Left forelimb (tissue), 1 donor: ENCODE measurements around the gene WDPCP.
"Not testable (repeated sequence)": the region's sequence is repeated elsewhere in the genome, so short reads cannot be mapped to it uniquely, and the experiment has no call there.

Experiments used
- DNase-seq: peaks from one replicate; pipeline ENCODE4 v3.0.0-alpha.2; 2018; ENCODE audit warnings: low spot score

WDPCP gene

DNA sequence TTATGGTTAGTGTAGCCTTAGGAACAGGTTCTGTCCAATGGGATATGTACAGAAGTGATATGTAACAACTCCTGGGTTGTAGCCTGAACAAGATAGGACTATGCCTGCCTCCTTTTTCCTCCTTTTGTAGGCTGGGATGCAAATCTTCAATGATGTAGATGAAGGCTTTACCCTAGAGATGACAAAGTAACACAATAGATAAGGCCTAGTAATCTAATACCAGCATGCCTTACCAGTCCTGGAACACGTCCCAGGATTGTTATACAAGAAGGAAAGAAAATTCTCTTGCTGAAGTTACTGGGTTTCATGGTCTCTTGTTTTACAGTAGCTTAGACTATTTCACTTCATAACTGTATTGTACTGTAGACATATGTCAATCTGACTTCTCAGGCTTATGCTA lies 345.5 kb downstream of the WDPCP start:
- no peak for DNase-seq

DNA sequence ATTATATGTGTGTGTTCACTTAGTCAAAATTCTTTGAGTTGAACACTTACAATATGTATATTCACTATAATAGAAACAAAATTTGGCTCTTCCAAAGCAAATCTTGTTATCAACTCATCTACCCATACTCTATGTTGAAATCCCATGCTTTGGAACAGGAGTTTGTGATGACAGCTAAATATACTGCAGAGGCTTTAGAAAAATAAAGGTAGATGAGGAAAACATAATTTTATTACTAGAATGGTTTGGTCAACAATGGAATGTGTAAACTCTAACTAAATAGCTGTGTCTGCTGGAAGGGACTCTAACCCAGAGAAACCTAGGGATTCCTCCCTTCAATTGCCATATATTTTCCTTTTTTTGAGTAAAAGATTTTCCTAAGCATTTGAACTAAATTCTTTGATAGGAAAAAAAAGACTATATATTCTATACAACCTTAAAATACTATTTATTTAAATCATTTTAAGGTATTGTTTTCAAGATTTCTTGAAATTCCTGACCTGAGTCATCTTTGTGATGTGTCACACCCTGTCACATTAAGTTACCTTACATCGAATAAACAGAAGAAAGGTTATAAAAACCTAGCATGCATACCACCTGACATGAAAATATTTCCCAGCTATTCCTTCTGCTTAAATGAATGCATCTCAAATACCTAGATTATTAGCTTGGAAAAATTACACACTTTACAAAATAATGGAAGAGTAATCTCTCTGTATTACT lies 362.2 kb downstream of the WDPCP start:
- DNase-seq = no peak

DNA sequence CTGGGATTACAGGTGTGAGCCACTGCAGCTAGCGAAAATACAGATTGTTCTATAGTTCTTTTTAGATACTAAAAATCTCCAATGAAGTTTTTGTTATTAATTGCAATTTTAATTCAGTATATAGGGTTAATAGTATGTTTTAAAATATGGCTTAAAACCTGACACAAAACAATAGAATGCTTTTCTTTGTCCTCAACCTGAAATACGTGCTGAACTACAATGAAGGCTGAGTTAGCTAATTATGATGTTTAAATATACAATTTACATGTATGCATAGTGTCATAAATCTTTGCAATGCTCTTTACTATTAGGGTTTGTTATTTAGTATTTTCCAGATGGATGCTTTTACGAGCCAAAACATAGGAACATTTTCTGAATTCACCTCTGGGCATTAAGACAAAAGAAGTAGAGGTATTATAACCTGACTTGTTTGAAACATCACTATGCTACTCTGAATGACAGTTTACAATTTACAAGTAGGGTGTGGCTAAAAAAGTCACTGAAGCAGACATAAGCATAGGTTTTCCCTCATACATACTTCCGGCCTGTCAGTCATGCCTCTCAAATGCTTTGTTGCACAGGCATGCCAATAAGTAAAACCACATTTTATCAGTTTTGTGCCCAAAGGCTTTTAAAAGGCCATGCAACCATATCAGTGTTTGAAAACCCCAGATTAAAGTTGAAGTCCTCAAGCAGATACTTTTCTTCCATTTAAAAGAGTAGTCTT lies 369.3 kb downstream of the WDPCP start:
- no peak for DNase-seq

DNA sequence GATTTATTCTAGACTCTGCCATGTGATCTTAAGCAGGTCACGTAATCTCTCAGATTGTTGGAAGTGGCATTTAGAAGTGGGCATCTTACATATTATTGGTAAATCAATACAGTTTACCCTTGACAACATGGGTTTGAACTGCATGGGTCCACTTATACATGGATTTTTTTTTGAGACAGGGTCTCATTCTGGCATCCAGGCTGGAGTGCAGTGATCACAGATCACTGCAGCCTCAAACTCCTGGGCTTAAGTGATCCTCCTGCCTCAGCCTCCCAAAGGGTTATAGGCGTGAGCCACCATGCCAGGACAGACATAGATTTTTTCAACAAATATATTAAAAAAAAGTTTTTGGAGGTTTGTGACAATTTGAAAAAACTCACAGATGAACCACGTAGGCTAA lies 393.0 kb downstream of the WDPCP start:
- no peak for DNase-seq

DNA sequence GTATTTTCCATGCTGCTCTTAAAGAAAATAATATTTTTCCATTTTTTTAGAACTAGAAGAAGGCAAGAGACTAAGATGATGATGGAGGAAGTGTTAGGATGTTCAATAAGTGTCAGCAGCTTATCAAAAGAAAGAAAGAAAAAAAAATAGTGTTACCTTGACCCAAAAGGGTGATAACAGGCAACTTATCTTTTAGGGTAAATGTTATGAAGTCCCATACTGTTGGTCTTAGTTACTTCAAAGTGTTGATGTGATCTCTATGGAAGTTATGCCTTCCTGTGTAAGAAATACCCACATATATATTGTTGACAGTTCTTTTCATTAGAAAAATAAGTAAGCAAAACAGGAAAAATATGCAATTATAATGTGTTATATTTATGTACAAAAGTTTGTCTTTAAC lies 394.1 kb downstream of the WDPCP start:
- no peak for DNase-seq

DNA sequence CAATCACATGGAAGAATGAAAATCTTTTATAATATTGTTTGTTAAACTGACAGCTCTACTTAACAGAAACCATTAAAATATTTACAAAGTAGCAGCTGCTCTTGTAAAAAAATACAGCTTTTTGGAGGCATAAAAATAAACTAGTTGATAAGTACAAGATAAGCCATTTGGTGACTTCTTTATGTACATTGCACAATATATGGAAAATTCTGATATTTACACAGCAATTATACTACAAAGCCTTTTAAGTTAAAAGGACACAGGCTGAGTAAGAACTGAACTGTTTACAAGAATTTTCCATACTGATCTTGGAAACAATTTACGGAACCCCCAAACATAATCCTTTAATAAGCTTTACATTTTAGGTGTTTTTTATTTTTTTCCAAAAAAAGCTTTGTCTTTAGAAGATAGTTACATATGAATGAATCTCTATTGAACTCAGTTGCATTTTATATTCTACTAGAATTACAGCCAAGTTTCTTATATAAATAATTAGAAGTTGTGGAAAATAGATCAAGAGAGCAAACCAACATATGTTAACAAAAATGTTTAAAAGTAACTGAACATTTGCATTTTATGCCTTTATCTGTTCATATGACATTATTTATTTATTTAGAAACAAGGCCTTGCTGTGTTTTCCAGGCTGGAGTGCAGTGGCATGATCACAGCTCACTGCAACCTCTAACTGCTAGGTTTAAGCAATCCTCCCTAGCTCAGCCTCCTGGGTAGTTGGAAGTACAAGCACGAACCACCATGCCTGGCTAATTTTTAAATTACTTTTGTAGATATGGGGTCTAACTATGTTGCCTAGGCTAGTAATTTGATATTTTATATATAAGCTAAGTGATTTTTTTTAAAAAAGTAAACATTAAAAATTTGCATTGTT lies 395.1 kb downstream of the WDPCP start:
- no peak for DNase-seq

DNA sequence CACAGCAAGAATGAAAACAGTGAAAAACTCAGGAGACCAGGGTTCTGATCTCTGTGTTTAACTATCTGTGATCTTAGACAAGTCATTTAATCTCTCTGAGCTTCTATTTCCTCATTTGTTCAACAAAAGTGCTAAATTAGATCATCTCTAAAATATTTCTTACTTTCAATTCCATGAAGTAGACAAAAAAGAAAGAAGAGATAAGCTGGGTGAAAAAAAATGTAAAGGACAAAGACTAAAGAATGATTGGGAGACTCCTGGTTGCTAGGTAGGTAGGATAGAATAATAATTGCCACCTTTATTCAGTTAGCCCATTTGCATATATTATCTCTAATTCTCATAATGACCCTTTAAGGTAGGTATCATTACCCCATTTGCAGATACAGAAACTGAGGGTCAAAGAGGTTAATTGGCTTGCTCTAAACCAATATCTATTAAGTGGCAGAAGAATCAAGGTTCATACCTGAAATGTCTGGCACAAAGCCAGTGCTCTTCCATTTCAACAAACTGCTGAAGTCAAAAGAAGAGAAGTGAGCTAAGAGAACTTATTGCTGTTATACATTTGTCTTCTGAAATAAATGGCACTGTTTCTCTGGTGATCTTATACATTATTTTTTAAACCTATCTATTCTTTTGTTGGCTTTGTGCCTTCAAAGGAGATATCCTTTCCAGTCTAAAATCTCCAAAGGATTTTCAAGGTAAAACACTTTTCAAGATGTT lies 395.9 kb downstream of the WDPCP start:
- no peak for DNase-seq

DNA sequence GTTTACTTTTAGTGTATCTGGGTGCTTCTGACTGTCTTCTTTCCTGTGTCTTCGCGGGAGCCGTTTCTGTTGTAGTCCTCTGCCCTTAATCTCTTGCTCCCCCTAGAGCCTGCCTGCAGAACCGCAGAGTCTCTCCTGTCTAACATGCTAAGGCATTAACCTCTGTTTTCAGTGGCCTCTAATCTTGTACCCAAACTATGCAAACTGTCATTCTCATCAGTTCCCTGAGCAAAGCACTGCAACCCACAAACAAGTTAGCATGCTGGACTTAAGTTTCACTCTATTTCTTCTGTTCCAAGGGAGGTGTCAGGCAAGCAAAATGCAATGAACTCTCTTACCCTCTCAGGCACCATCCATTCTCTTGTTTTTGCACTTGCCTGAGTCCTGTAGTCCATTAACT lies 399.3 kb downstream of the WDPCP start:
- DNase-seq = no peak

DNA sequence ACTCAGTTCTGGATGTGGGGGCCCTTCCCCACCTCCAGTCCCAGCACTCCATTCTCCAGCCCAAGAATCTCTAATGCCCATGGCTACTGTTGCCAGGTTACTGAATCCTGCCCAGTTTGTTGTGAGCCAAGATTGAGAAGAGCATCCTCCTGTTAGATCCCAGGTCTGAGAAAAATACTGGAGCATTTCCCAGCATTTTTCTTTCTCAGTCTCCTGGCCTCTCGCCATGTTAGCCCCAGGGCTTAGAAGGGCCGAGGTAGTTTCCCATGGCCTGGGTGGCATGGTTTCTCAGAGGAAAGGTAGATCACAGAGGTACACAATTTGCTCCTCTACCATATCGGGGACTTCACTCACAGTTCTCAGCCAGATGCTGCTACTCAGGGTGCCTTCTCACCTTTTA lies 401.9 kb downstream of the WDPCP start:
- no peak for DNase-seq

DNA sequence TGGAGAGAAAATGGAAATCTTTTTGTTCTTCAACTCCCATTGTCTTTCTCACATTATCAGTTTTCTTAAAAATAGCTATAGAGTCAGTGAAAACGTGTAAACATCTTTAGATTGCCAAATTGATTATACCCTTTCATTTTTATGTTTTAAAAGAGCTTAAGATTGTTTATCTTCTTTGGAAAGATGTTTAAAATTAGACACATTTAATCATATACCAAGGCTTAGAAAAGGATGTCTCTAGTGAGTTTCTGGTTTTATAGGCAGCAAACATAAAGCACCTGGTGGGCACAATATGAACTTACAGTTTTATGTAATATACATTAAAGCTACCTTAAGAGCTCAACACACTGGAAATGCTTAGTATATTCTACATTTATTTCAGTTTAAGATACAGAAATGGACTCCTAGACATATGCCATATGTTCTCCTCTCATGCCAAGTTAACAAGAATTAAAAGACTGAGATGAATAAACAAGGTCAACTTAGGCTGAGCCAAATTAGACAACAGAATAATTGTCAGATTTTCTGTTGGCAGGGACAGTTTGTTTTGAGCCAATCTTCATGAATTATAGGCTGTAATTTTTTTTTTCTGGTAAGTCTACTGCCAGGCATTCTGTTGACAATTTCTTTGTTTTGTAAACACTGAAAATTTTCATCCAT lies 425.0 kb downstream of the WDPCP start:
- DNase-seq = no peak

DNA sequence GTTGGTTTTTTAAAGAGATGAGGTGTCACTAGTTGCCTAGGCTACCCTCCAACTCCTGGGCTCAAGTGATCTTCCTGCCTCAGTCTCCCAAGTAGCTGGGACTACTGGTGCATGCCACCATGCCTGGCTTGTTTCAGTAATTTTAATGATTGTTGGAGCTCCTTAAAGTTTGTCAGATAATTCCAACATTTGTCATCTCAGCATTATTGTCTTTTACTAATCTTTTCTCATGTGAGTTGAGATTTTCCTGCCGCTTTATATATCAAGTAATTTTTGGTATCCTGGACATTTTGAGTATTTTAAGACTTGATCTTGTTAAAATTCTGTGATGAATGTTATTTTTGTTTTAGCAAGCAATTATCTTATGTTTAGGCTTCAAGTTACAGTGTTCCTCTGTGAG lies 429.0 kb downstream of the WDPCP start:
- DNase-seq = no peak

DNA sequence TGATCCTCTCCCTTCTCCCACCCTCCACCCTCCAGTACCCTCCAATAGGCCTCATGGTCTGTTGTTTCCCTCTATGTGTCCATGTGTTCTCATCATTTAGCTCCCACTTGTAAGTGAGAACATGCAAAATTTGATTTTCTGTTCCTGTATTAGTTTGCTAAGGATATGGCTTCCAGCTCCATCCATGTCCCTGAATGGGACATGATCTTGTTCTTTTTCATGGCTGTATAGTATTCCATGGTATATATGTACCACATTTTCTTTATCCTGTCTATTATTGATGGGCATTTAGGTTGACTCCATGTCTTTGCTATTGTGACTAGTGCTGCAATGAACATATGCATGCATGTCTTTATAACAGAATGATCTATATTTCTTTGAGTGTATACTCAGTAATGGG lies 451.6 kb downstream of the WDPCP start:
- not testable (repeated sequence) for DNase-seq

DNA sequence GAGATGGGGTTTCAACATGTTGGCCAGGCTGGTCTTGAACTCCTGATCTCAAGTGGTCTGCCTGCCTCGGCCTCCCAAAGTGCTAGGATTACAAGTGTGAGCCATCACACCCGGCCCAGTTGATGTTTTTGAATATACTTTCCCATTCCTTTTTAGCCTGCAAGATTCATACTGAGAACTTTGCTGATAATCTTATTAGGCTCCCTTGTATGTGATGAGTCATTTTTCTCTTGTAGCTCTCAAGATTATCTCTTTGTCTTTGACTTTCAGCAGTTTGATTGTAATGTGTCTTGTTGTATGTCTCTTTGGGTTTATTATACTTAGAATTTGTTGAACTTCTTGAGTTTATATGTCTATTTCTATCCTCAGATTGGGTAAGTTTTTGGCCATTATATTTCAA lies 456.3 kb downstream of the WDPCP start:
- DNase-seq = no peak

DNA sequence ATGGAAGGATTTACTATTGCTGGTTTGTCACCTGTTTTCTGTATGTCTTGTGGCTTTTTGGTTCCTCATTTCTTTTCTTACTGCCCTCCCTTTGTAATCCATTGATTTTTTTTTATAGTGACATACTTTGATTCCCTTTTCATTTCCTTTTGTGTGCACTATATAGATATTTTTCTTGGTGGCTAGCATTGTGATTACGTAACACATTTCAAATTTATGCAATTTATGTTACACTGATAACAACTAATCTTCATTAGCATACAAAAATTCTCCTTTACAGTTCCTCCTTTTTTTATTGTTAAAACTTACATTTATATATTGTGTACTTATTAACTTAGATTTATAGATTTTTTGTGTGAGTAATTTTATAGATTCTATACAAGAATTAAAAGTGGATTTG lies 457.1 kb downstream of the WDPCP start:
- no peak for DNase-seq

DNA sequence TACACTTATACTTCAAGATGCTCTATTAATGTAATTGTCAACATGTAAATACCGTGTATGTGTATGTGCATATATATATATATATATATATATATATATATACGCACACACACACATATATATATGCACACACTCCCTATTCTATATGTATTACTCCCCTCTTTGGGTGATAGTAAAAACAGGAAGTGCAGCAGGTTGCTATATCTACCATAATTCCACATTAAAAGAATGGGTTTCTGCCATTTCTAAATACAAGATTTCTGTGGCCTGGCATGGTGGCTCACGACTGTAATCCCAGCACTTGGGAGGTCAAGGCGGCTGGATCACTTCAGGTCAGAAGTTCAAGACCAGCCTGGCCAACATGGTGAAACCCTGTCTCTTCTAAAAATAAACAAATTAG lies 460.7 kb downstream of the WDPCP start:
- DNase-seq = no peak

DNA sequence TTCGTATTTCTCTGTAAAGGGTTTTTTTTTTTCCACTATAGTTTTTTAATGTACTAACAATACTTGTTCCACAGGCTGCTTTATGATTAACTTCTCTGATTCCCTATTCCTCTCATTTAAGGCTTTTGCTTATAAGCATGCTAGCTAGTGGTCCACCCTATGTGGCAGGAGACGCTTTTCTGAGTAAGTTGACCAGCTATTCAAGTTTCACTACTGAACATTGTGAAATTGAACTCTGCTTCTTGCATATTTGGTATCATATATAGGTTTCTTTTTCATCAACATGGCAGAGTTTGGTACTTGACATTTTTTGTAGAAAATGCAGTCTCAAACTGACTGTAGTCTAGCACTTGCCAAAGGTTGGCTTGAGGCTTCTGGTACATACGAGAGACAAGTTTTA lies 463.4 kb downstream of the WDPCP start:
- no peak for DNase-seq

DNA sequence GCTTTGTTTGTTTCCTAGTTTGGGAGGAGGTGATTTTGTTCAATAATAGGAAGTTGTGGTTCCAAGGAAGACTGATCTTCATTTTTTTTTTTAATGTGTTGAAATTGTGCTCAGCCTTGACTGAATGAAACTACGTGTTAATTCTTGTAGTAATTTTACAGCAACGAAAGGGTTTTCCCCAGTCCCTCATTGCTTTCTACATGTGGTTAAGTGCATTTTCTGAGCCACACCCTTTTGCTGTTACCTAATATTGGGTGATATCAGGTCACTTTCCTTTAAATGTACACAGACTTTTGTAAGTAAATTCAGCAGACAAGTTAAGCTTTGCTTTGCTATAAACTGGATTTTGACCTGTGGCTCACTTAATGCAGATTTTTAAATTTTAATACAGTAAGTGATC lies 464.1 kb downstream of the WDPCP start:
- DNase-seq = no peak

DNA sequence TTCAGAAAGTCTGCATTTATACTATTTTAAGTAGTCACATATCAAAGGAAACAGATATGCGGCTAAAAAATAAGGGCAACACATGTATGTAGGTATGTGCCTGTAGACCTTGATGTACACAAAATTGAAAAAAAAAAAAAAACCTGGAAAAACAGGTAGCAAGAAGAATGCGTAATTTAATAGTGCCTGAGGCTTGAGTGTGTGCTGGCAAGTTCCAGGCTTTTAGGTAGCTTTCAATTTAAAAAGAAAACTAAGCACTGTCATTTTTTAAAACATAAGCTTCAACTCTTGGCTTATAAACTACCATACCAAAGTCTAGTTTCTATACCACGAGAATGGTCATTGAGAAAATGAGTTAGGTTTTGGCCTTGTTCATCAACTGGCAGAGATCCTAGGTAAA lies 465.4 kb downstream of the WDPCP start:
- no peak for DNase-seq

DNA sequence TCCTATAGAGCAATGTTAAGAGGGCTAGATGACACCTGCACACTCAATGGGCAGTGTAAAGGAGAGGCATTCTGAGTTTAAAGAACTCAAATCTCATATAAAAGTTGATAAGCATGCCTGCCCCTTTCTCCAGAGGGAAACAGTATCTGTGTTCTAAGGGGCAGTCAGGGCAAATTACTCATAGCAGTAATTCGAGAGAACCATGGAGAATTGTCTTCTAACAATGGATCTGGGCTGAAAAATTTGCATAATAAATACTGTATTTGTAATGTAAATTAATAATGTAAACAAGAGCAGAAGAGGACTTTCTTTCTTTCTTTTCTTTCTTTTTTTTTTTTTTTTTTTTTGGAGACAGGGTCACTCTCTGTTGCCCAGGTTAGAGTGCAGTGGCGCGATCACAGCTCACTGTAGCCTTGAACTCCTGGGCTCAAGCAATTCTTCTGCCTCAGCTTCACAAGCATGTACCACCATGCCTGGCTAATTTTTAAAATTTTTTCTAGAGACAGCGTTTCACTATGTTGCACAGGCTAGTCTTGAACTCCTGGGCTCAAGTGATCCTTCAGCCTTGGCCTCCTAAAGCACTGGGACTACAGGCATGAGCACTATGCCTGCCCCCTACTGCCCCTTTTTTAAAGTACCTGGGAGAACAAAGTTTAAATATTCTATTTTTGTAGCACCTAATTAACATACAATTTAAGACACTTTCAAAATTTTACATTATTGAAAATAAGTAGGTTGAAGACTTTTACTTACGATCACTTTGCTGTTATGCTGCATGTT lies 467.0 kb downstream of the WDPCP start:
- no peak for DNase-seq

DNA sequence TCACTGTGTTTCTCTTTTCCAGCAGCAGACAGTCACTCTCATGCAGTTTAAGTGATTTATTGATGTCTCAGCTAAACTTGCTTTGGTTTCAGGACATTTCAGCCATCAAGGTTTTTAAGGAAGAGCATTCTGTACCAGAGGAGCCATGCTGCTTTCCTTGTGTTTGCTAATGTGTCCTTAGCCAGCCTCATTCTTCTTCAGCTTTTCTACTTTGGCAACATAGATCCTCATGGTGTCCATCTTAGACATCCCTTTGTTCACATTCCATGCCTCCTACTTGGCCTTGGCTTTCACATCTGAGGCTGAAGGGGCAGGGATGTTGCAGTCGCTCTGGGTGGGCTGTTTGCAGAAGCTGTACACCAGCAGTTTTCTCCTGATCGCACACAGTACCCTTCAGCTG lies 469.5 kb downstream of the WDPCP start:
- no peak for DNase-seq

DNA sequence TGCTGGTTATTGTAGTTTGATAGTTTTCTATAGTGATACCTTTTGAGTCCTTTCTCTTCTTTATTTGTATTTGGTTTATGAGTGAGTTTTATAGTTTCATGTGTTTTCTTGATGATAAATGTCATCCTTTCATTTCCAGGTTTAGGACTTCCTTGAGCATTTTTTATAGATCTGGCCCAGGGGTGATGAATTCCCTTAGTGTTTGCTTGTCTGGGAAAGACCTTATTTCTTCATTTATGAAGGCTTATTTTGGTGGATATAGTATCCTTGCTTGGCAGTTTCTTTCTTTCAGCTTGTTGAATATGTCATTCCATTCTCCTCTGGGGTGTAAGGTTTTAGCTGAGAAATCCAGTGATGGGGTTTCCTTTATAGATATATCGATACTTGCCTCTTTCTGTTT lies 483.8 kb downstream of the WDPCP start:
- no peak for DNase-seq
